ENCODE data around the gene ACSS2. TPM values are rescaled to one million over a fixed set of nuclear protein-coding genes. Genes with fewer than 3 reads are reported as not detected.

The ACSS2 gene
- total RNA-seq, 1 donor, result 32.3 TPM

GRCh38 chr20:34928411-34928810 is 52.0 kb downstream of the ACSS2 start:
- no peak for DNase-seq (ENCODE audit: low read depth)
- TF ChIP-seq CTCF (IDR thresholded peaks at IDR 0.05; ENCODE audit: insufficient read depth, low read length), result no peak
- no peak overlapping the region for H3K4me3 ChIP-seq (ENCODE audit: low read depth, low read length)

GRCh38 chr20:34931771-34932170 is 55.4 kb downstream of the ACSS2 start:
- no peak for TF ChIP-seq CTCF (IDR thresholded peaks at IDR 0.05; ENCODE audit: insufficient read depth, low read length)
- no peak overlapping the region for H3K4me3 ChIP-seq (ENCODE audit: low read depth, low read length)
- no peak for DNase-seq (ENCODE audit: low read depth)

GRCh38 chr20:34938466-34939163 is 62.2 kb downstream of the ACSS2 start:
- no peak for DNase-seq (ENCODE audit: low read depth)
- TF ChIP-seq CTCF (IDR thresholded peaks at IDR 0.05; ENCODE audit: insufficient read depth, low read length), result no peak
- no peak overlapping the region for H3K4me3 ChIP-seq (ENCODE audit: low read depth, low read length)

- TF ChIP-seq CTCF (IDR thresholded peaks at IDR 0.05; ENCODE audit: insufficient read depth, low read length), result no peak
- DNase-seq (ENCODE audit: low read depth), result no peak
- H3K4me3 ChIP-seq (ENCODE audit: low read depth, low read length), result no peak overlapping the region
Observed at GRCh38 chr20:34940081-34940481, 63.7 kb downstream of the ACSS2 start.

GRCh38 chr20:34941226-34941625 is 64.8 kb downstream of the ACSS2 start:
- DNase-seq (ENCODE audit: low read depth), result no peak
- no peak for TF ChIP-seq CTCF (IDR thresholded peaks at IDR 0.05; ENCODE audit: insufficient read depth, low read length)
- H3K4me3 ChIP-seq (ENCODE audit: low read depth, low read length), result no peak overlapping the region

GRCh38 chr20:34942301-34942700 is 65.9 kb downstream of the ACSS2 start:
- TF ChIP-seq CTCF (IDR thresholded peaks at IDR 0.05; ENCODE audit: insufficient read depth, low read length), result no peak
- no peak overlapping the region for H3K4me3 ChIP-seq (ENCODE audit: low read depth, low read length)
- DNase-seq (ENCODE audit: low read depth), result no peak

Measured in fibroblast of the aortic adventitia (primary cell).